ENCODE data around the gene GATAD1.
"Not testable (repeated sequence)": the region's sequence is repeated elsewhere in the genome, so short reads cannot be mapped to it uniquely, and the experiment has no call there.

GATAD1 gene

GRCh38 chr7:92436612-92437445 is 10.5 kb upstream of the GATAD1 start:
- no peak for DNase-seq (ENCODE audit: low read depth)

- DNase-seq (ENCODE audit: low read depth), result no peak
Observed at GRCh38 chr7:92437956-92438491, 9.3 kb upstream of the GATAD1 start.

GRCh38 chr7:92442720-92443119 is 4.6 kb upstream of the GATAD1 start:
- not testable (repeated sequence) for DNase-seq (ENCODE audit: low read depth)

- no peak for DNase-seq (ENCODE audit: low read depth)
Observed at GRCh38 chr7:92446869-92447344, 375 bp upstream of the GATAD1 start.

- peak; percentile 30 for DNase-seq (ENCODE audit: low read depth)
Observed at GRCh38 chr7:92448205-92448747, 994 bp downstream of the GATAD1 start.

- DNase-seq (ENCODE audit: low read depth), result no peak
Observed at GRCh38 chr7:92451645-92452044, 4.4 kb downstream of the GATAD1 start.

GRCh38 chr7:92456236-92456635 is 9.0 kb downstream of the GATAD1 start:
- DNase-seq (ENCODE audit: low read depth), result no peak

GRCh38 chr7:92460109-92460508 is 12.8 kb downstream of the GATAD1 start:
- DNase-seq (ENCODE audit: low read depth), result no peak

GRCh38 chr7:92460510-92460909 is 13.2 kb downstream of the GATAD1 start:
- DNase-seq (ENCODE audit: low read depth), result no peak

GRCh38 chr7:92461027-92462003 is 14.0 kb downstream of the GATAD1 start:
- peak; percentile 22 for DNase-seq (ENCODE audit: low read depth)

GRCh38 chr7:92462560-92462959 is 15.3 kb downstream of the GATAD1 start:
- no peak for DNase-seq (ENCODE audit: low read depth)

GRCh38 chr7:92464515-92464914 is 17.2 kb downstream of the GATAD1 start:
- DNase-seq (ENCODE audit: low read depth), result no peak

- DNase-seq (ENCODE audit: low read depth), result no peak
Observed at GRCh38 chr7:92466682-92467081, 19.4 kb downstream of the GATAD1 start.

- not testable (repeated sequence) for DNase-seq (ENCODE audit: low read depth)
Observed at GRCh38 chr7:92468589-92468988, 21.3 kb downstream of the GATAD1 start.

GRCh38 chr7:92473989-92474388 is 26.7 kb downstream of the GATAD1 start:
- not testable (repeated sequence) for DNase-seq (ENCODE audit: low read depth)

GRCh38 chr7:92475261-92475770 is 28.0 kb downstream of the GATAD1 start:
- DNase-seq (ENCODE audit: low read depth), result not testable (repeated sequence)

GRCh38 chr7:92475851-92476590 is 28.7 kb downstream of the GATAD1 start:
- not testable (repeated sequence) for DNase-seq (ENCODE audit: low read depth)

- DNase-seq (ENCODE audit: low read depth), result not testable (repeated sequence)
Observed at GRCh38 chr7:92477681-92478080, 30.4 kb downstream of the GATAD1 start, which contains the start of gene ERVW-1. Gene ERVW-1 (minus strand): TSS chr7:92477946. CDS start chr7:92470381, 7,565 bp downstream.

GRCh38 chr7:92478095-92478494 is 30.8 kb downstream of the GATAD1 start:
- DNase-seq (ENCODE audit: low read depth), result no peak

- DNase-seq (ENCODE audit: low read depth), result no peak
Observed at GRCh38 chr7:92478711-92479110, 31.4 kb downstream of the GATAD1 start.

GRCh38 chr7:92479146-92479545 is 31.9 kb downstream of the GATAD1 start:
- DNase-seq (ENCODE audit: low read depth), result not testable (repeated sequence)
